HG02642 (cell line): ENCODE measurements around the gene ARAP1.

Experiments used
- ATAC-seq: cut with Tn5 transposase; IDR thresholded peaks from one replicate; pipeline ENCODE4 v1.9.1; 2021; ENCODE audit warnings: mild to moderate bottlenecking; ENCODE audit not compliant: unreplicated experiment, poor library complexity

Gene ARAP1

DNA sequence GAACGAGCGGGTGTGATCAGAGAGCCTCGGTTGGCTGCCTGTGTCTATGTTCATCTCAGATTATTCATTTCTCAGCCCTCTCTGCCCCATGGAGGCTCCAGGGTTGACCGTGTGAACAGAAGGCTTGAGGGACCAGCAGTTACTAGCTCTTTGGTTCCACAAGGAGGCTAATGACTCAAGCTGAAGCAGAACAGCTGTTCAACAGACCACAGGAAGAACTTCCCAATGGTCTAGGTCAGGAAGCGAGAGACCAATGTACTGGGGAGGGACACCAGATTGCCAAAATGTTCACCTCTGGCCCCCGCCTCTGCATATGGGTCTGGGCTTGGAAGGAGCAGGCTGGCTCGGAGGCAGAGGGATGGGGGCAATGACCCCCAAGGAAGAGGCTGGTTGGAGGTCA is 63.3 kb downstream of the ARAP1 start:
- no peak for ATAC-seq

DNA sequence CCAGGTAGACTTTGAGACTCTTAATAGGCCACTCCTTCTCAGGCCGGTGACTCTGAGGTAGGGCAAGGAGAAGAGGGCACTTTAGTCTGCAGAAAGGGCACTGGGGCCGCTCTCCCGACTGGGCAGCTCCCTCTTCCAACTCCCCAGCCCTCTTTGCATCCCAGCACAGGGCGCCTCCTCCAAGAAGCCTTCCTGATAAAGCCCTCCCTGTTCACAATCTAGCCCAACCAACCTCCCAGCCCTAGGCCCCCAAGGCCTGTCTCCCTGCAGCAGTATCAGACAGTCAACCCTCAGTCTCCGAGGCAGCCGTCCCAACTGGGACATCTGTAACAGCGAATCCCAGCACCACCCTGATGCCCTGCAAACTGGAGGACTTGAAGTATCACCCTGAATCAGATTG is 63.7 kb downstream of the ARAP1 start:
- no peak for ATAC-seq

GRCh38 chr11:72687326-72687725 is 64.9 kb downstream of the ARAP1 start:
- ATAC-seq: no peak

- ATAC-seq: no peak
These were observed 65.5 kb downstream of the ARAP1 start for GRCh38 chr11:72686639-72687220.

GRCh38 chr11:72685560-72686480 is 66.4 kb downstream of the ARAP1 start:
- ATAC-seq: no peak

- peak; percentile 44 for ATAC-seq
These were observed 67.8 kb downstream of the ARAP1 start for GRCh38 chr11:72684236-72684912.

DNA sequence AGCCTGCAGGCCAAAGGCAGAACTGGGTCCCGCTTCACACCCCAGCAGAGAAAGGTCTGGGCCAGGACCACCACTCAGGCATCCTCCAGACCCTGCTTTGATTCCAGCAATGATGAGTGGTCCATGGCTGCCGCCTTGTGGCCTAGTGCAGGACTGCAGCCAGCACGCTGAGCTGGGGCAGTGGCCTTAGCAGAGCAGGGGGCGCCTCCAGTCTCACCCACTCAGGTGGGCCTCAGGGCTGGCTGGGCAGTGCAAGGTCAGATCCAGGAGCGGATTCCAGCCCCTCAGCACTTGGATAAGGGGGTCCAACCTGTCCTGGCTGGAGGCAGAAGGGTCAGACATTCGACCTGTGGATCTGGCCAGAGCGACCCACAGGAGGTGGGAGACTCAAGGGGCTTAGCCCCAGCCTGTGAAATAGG is 68.4 kb downstream of the ARAP1 start:
- no peak for ATAC-seq

DNA sequence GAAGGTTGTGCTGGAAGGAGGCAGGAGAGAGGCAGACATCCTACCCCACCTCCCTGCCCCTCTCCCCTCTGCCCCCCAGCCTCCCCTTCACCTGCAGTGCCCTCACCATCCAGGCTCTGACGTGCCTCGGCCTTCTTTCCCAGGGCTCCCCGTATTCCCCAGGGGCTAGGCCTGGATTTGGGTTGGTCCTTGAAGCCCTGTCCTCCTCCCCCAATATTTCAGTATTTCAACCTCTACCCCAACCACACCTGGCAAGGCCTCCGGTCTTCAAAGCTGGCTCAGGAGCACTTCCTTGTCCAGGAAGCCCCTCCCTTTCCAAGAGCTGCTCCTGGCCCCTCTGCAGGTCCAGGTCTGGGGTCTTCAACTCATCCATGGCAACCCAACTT is 69.4 kb downstream of the ARAP1 start:
- ATAC-seq: no peak

GRCh38 chr11:72682238-72682857 is 69.9 kb downstream of the ARAP1 start:
- ATAC-seq: no peak

GRCh38 chr11:72681226-72682153 is 70.7 kb downstream of the ARAP1 start:
- no peak for ATAC-seq

- no peak for ATAC-seq
These were observed 71.5 kb downstream of the ARAP1 start for GRCh38 chr11:72680624-72681158.

- no peak for ATAC-seq
These were observed 72.3 kb downstream of the ARAP1 start for GRCh38 chr11:72679869-72680268.

DNA sequence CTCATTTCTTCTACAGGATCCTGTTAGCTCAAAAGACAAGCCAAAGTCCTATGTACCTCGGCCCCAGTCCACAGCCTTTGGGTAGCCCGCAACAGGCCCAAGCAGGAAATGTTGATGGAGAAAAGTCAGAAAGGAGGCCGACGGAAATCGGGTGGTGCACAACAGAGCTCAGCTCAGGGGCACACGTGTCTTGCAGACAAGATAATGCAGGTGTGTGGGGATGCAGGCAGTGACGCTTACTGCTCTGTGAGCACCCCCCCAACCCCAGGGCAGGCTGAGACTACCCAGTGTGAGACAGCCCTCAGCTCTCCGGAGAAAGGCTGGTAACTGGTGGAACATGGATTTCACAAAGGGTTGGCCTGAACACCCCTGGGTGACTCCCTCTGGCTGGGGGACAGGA is 73.7 kb downstream of the ARAP1 start:
- ATAC-seq: no peak

DNA sequence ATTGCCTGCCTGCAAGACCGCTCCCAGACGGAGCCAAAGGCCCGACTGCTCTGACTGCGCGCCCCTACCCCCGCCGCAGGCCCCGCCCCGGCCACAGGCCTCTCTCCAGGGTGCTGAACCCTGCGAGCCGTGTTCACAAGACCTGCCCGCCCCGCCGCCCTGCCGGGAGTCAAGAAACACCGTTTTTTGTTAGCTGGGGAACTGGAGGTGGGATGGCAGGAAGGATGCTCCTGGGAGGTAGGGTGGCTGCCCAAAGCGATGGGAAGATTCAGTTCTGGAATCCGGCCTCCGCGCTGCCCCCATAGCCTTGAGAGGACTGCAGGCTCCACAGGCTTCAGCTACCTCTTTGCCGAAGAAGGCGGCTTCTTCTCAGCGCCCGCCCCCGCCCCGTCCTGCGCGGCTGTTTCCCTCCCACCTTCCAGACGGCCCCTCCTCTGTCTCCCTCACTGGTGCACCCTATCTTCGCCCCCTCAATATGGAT is 75.3 kb downstream of the ARAP1 start:
- no peak for ATAC-seq

DNA sequence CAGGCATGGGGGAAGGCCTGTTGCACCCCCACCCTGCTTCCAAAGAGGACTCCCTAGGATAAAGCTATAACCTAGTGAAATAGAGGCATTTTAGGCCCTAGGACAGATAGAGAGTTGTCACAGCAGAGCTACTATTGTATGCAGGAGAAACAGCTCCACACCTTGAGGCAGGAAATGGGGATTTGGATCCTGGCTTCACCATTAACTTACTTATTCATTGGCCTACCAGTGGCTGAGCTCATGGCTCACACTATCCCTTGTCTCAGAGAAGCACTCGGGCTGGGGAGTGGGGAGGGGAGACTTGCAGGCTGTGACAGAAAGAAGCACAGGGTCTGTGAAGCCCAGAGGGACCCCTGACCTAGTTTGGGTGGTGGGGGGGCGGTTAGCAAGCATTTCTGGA is 77.0 kb downstream of the ARAP1 start:
- ATAC-seq: no peak

- ATAC-seq: no peak
These were observed 78.0 kb downstream of the ARAP1 start, which contains the start of gene PDE2A for GRCh38 chr11:72673943-72674828. TSS of gene PDE2A (minus strand) at chr11:72674422. CDS start at chr11:72674207, 215 bp downstream.

DNA sequence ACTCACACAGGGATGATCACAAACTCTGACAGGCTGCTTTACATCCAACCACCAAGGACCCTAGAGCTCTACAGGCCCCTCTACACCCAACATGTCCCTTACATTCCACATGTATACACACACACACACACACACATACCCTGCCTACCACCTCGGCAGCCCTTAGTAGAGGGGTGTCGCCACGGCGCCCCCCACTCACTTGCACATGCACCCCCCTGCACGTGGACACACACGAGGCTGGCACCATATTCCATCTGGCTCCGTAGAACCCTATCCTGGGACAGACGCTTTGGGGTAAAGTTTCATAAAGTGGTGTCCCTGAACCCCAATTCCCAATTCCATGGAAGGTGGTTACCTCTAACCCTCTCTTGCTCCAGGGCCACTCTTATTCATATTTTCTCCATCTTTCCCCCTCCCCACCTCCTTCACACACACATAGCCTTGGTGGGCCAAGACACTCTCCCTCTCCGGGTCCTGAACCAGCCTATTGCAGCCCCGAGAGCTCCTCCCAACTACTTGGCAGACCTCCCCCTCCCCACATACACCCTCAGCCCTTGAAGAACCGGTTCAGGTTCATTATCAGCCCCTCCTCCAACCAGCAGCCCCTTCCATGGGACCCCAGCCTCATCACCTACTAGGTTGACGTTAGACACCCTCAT is 78.8 kb downstream of the ARAP1 start:
- ATAC-seq: no peak
